ENCODE data around the gene NLGN1.

Gene NLGN1

GRCh38 chr3:174083706-174084105 lies 686.2 kb downstream of the NLGN1 start:
- DNase-seq (ENCODE audit: low read depth) = no peak

GRCh38 chr3:174089592-174089991 lies 692.0 kb downstream of the NLGN1 start:
- DNase-seq (ENCODE audit: low read depth) = no peak

GRCh38 chr3:174094669-174095068 lies 697.1 kb downstream of the NLGN1 start:
- DNase-seq (ENCODE audit: low read depth) = no peak

GRCh38 chr3:174097686-174098085 lies 700.1 kb downstream of the NLGN1 start:
- DNase-seq (ENCODE audit: low read depth) = no peak

GRCh38 chr3:174098746-174099145 lies 701.2 kb downstream of the NLGN1 start:
- peak; percentile 15 for DNase-seq (ENCODE audit: low read depth)

- no peak for DNase-seq (ENCODE audit: low read depth)
These were observed 702.2 kb downstream of the NLGN1 start for GRCh38 chr3:174099724-174100123.

- DNase-seq (ENCODE audit: low read depth) = no peak
These were observed 703.2 kb downstream of the NLGN1 start for GRCh38 chr3:174100744-174101143.

- no peak for DNase-seq (ENCODE audit: low read depth)
These were observed 703.7 kb downstream of the NLGN1 start for GRCh38 chr3:174101244-174101643.

- DNase-seq (ENCODE audit: low read depth) = no peak
These were observed 704.7 kb downstream of the NLGN1 start for GRCh38 chr3:174102274-174102673.

- no peak for DNase-seq (ENCODE audit: low read depth)
These were observed 705.3 kb downstream of the NLGN1 start for GRCh38 chr3:174102866-174103265.

- no peak for DNase-seq (ENCODE audit: low read depth)
These were observed 713.2 kb downstream of the NLGN1 start for GRCh38 chr3:174110761-174111160.

GRCh38 chr3:174111776-174112175 lies 714.2 kb downstream of the NLGN1 start:
- no peak for DNase-seq (ENCODE audit: low read depth)

- no peak for DNase-seq (ENCODE audit: low read depth)
These were observed 718.9 kb downstream of the NLGN1 start for GRCh38 chr3:174116421-174116820.

- DNase-seq (ENCODE audit: low read depth) = no peak
These were observed 723.5 kb downstream of the NLGN1 start for GRCh38 chr3:174120997-174121396.

- DNase-seq (ENCODE audit: low read depth) = no peak
These were observed 724.9 kb downstream of the NLGN1 start for GRCh38 chr3:174122411-174122810.

GRCh38 chr3:174125267-174125824 lies 727.8 kb downstream of the NLGN1 start:
- DNase-seq (ENCODE audit: low read depth) = peak; percentile 22

- no peak for DNase-seq (ENCODE audit: low read depth)
These were observed 729.6 kb downstream of the NLGN1 start for GRCh38 chr3:174126990-174127758.

GRCh38 chr3:174132006-174132405 lies 734.5 kb downstream of the NLGN1 start:
- no peak for DNase-seq (ENCODE audit: low read depth)

GRCh38 chr3:174132421-174133042 lies 735.0 kb downstream of the NLGN1 start:
- no peak for DNase-seq (ENCODE audit: low read depth)

- no peak for DNase-seq (ENCODE audit: low read depth)
These were observed 748.5 kb downstream of the NLGN1 start for GRCh38 chr3:174146008-174146407.

GRCh38 chr3:174147798-174148197 lies 750.3 kb downstream of the NLGN1 start:
- DNase-seq (ENCODE audit: low read depth) = no peak

- peak; percentile 54 for DNase-seq (ENCODE audit: low read depth)
These were observed 756.3 kb downstream of the NLGN1 start for GRCh38 chr3:174153871-174154270.

GRCh38 chr3:174156200-174156599 lies 758.7 kb downstream of the NLGN1 start:
- DNase-seq (ENCODE audit: low read depth) = no peak

Measured in GM04504 (cell line).